ENCODE measurements around the gene USP49. TPM values are rescaled to one million over a fixed set of nuclear protein-coding genes. Genes with fewer than 3 reads are reported as not detected.

Gene USP49
- total and polyA plus RNA-seq, 2 of the 13 experiments (the other 11 are each of a cell fraction or from before 2014, with no cell fraction given), result 2.9 to 4.3 TPM

DNA sequence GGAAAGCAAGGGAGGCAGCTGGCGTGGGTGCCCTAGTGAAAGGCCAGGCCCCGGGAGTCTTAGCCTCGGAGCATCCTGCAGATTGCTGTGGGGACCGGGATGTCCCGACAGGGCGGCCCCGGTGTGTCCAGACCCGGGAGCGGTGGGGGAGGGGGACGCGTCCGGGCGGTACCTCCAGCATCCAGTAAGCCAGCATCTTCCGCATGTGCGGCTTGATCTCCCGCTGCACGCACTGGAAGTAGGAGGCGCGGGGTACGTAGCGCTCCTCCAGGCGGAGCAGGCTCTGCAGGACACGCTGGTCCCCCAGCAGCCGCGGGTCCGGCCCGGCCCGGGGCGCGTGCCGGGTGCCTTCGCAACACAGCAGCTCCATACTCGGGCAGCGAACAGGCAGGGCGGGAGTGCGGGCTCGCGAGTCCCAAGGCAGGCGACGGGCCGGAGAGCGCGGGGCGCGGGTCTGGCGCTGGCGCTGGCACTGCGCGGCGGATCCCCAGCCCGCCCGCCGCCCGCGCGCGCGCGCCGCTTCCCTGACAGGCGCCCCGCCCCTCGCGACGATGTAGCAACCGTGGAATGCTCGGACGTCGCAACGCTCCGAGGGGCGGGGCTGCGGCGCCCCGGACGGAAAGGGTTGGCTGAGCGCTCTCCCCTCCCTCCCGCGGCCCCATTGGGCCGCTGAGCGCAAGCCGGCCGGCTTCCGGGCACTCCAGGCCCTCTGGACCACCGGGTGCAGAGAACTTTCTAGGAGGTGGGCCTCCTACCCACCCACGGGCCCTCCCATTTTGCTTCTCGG lies 46.3 kb upstream of the USP49 start, which contains the start of gene CCND3 (continued):
- no peak for TF ChIP-seq AKNA (CRISPR knock-in tag; IDR thresholded peaks at IDR 0.05; ENCODE audit: borderline replicate concordance)
- TF ChIP-seq, protein P1, sequence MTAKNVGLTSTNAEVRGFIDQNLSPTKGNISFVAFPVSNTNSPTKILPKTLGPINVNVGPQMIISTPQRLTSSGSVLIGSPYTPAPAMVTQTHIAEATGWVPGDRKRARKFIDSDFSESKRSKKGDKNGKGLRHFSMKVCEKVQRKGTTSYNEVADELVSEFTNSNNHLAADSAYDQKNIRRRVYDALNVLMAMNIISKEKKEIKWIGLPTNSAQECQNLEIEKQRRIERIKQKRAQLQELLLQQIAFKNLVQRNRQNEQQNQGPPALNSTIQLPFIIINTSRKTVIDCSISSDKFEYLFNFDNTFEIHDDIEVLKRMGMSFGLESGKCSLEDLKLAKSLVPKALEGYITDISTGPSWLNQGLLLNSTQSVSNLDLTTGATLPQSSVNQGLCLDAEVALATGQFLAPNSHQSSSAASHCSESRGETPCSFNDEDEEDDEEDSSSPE (CRISPR knock-in tag; IDR thresholded peaks at IDR 0.05), result no peak; the same call in 1 of the 2 replicates
- TF ChIP-seq IRF9 (CRISPR knock-in tag; IDR thresholded peaks at IDR 0.05; ENCODE audit: borderline replicate concordance), result no peak; the same call in 1 of the 2 replicates
- TF ChIP-seq, protein P2, sequence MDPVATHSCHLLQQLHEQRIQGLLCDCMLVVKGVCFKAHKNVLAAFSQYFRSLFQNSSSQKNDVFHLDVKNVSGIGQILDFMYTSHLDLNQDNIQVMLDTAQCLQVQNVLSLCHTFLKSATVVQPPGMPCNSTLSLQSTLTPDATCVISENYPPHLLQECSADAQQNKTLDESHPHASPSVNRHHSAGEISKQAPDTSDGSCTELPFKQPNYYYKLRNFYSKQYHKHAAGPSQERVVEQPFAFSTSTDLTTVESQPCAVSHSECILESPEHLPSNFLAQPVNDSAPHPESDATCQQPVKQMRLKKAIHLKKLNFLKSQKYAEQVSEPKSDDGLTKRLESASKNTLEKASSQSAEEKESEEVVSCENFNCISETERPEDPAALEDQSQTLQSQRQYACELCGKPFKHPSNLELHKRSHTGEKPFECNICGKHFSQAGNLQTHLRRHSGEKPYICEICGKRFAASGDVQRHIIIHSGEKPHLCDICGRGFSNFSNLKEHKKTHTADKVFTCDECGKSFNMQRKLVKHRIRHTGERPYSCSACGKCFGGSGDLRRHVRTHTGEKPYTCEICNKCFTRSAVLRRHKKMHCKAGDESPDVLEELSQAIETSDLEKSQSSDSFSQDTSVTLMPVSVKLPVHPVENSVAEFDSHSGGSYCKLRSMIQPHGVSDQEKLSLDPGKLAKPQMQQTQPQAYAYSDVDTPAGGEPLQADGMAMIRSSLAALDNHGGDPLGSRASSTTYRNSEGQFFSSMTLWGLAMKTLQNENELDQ (CRISPR knock-in tag; IDR thresholded peaks at IDR 0.05; ENCODE audit: borderline replicate concordance), result no peak
- no peak for TF ChIP-seq ATF4 (CRISPR knock-in tag; IDR thresholded peaks at IDR 0.05)
- 0 out of 2 replicates have a peak, but pooled peaks have one; percentile 75 for TF ChIP-seq NFKB2 (CRISPR knock-in tag; IDR thresholded peaks at IDR 0.05; ENCODE audit: borderline replicate concordance)
- peak; percentile 73; the same call in 1 of the 3 replicates for TF ChIP-seq MXI1 (IDR thresholded peaks at IDR 0.05; ENCODE audit: borderline replicate concordance, low read depth, low read length)
- TF ChIP-seq ZNF83 (CRISPR knock-in tag; IDR thresholded peaks at IDR 0.05; ENCODE audit: borderline replicate concordance), result no peak; the same call in 1 of the 2 replicates
- no peak for TF ChIP-seq AGO1 (IDR thresholded peaks at IDR 0.05; ENCODE audit: low read depth, low read length, poor library complexity, severe bottlenecking)
- TF ChIP-seq ZNF598 (CRISPR knock-in tag; IDR thresholded peaks at IDR 0.05; ENCODE audit: borderline replicate concordance), result peak; percentile 30; the same call in 1 of the 2 replicates
- TF ChIP-seq ZBTB39 (CRISPR knock-in tag; IDR thresholded peaks at IDR 0.05), result no peak
- TF ChIP-seq ZNF17 (CRISPR knock-in tag; IDR thresholded peaks at IDR 0.05), result no peak
- TF ChIP-seq, protein P3, sequence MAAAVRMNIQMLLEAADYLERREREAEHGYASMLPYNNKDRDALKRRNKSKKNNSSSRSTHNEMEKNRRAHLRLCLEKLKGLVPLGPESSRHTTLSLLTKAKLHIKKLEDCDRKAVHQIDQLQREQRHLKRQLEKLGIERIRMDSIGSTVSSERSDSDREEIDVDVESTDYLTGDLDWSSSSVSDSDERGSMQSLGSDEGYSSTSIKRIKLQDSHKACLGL (CRISPR knock-in tag; IDR thresholded peaks at IDR 0.05), result peak; percentile 58; the same call in 1 of the 2 replicates
